HEK293T (cell line): ENCODE measurements around the gene TSTD2.

Experiments
- ARNT ChIP-seq: fragments of 450-650 bp; IDR thresholded peaks from 2 replicates; pipeline ENCODE4 v1.6.1; 2017; ENCODE audit warnings: mild to moderate bottlenecking
- BHLHE40 ChIP-seq: fragments of 450-650 bp; IDR thresholded peaks from 2 replicates; pipeline ENCODE4 v1.6.1; 2016; ENCODE audit warnings: mild to moderate bottlenecking, moderate library complexity, borderline replicate concordance
- CTBP1 ChIP-seq: fragments of 450-650 bp; IDR thresholded peaks from 2 replicates; pipeline ENCODE4 v1.6.1; 2016; ENCODE audit warnings: borderline replicate concordance
- FOXM1 ChIP-seq: fragments of 450-650 bp; IDR thresholded peaks from 2 replicates; pipeline ENCODE4 v1.6.1; 2017; ENCODE audit warnings: mild to moderate bottlenecking, borderline replicate concordance
- HDGF ChIP-seq: fragments of 450-650 bp; IDR thresholded peaks from 2 replicates; pipeline ENCODE4 v1.6.1; 2017; ENCODE audit warnings: antibody characterized with exemption, borderline replicate concordance
- NFRKB ChIP-seq: fragments of 450-650 bp; IDR thresholded peaks from 2 replicates; pipeline ENCODE4 v1.6.1; 2016; ENCODE audit warnings: mild to moderate bottlenecking, moderate library complexity
- SP1 ChIP-seq: fragments of 450-650 bp; IDR thresholded peaks from 2 replicates; pipeline ENCODE4 v1.6.1; 2017

- no peak for TF ChIP-seq HDGF
- no peak for TF ChIP-seq NFRKB
- no peak for TF ChIP-seq SP1
- no peak for TF ChIP-seq FOXM1
- TF ChIP-seq BHLHE40, result no peak
- TF ChIP-seq ARNT, result no peak
- no peak for TF ChIP-seq CTBP1
These were observed 9.2 kb downstream of the TSTD2 start for GRCh38 chr9:97623946-97624345.
